NOMO-1 (cell line): ENCODE measurements around the gene PRTN3.
"Not testable (repeated sequence)": the region's sequence is repeated elsewhere in the genome, so short reads cannot be mapped to it uniquely, and the experiment has no call there.

Experiments
- DNase-seq, 2 experiments: peaks; one replicate each; lab custom pipeline; 2025; ENCODE audit not compliant: unreplicated experiment in 2 of 2; lab: John Stamatoyannopoulos, UW

The PRTN3 gene

GRCh38 chr19:814152-815078 lies 26.4 kb upstream of the PRTN3 start:
- DNase-seq: no peak

GRCh38 chr19:815079-815774 lies 25.6 kb upstream of the PRTN3 start:
- no peak for DNase-seq

GRCh38 chr19:815775-816499 lies 24.9 kb upstream of the PRTN3 start:
- no peak for DNase-seq

- DNase-seq: no peak
These were observed 24.3 kb upstream of the PRTN3 start for GRCh38 chr19:816500-816857.

GRCh38 chr19:820212-820611 lies 20.6 kb upstream of the PRTN3 start:
- DNase-seq: not testable (repeated sequence)

GRCh38 chr19:821231-821824 lies 19.5 kb upstream of the PRTN3 start:
- no peak for DNase-seq

- peak in 1 of 2 experiments; percentile 35 for DNase-seq
These were observed 18.8 kb upstream of the PRTN3 start, which contains the start of gene PLPPR3 for GRCh38 chr19:821825-822503. TSS of gene PLPPR3 (minus strand) at chr19:821955. CDS start at chr19:821559, 396 bp downstream.

GRCh38 chr19:823565-824121 lies 17.2 kb upstream of the PRTN3 start:
- peak in 1 of 2 experiments; percentile 55 for DNase-seq

GRCh38 chr19:824885-825284 lies 15.9 kb upstream of the PRTN3 start:
- peak; percentile 67 to 71 for DNase-seq

GRCh38 chr19:825897-826644 lies 14.7 kb upstream of the PRTN3 start:
- DNase-seq: no peak

- no peak for DNase-seq
These were observed 13.5 kb upstream of the PRTN3 start for GRCh38 chr19:827314-827709.

GRCh38 chr19:827710-828321 lies 13.0 kb upstream of the PRTN3 start, which contains the start of gene AZU1:
TSS of gene AZU1 (plus strand) at chr19:827837. CDS start at chr19:827847, 10 bp downstream.
- DNase-seq: peak; percentile 80 to 85

- DNase-seq: no peak
These were observed 11.6 kb upstream of the PRTN3 start for GRCh38 chr19:829129-829758.

- no peak for DNase-seq
These were observed 9.1 kb upstream of the PRTN3 start for GRCh38 chr19:831407-832369.

GRCh38 chr19:834216-834615 lies 6.6 kb upstream of the PRTN3 start:
- no peak for DNase-seq

GRCh38 chr19:835210-835810 lies 5.5 kb upstream of the PRTN3 start:
- DNase-seq: no peak

GRCh38 chr19:842802-843179 lies 2.0 kb downstream of the PRTN3 start:
- DNase-seq: not testable (repeated sequence)
